Thyroid gland (tissue), 4 donors: ENCODE measurements around the gene MXI1.

Source experiments
- POLR2A ChIP-seq, 2 donors: fragments of 450-650 bp; IDR thresholded peaks; one replicate each; pipeline ENCODE4 v1.6.1; 2017; ENCODE audit warnings: antibody characterized with exemption in 2 of 2, mild to moderate bottlenecking in 2 of 2, moderate library complexity in 1 of 2
- TF ChIP-seq, protein P1 (sequence below), 6 experiments: fragments of 200-600 bp in 3 of 6; fragments of 450-650 bp in 3 of 6; sonication (generic) in 3 of 6; IDR thresholded peaks; one replicate each; pipeline ENCODE4 v1.5.1; 2016 to 2019; ENCODE audit warnings: antibody characterized with exemption in 6 of 6, mild to moderate bottlenecking in 2 of 6, inconsistent platforms in 1 of 6, moderate library complexity in 1 of 6

DNA sequence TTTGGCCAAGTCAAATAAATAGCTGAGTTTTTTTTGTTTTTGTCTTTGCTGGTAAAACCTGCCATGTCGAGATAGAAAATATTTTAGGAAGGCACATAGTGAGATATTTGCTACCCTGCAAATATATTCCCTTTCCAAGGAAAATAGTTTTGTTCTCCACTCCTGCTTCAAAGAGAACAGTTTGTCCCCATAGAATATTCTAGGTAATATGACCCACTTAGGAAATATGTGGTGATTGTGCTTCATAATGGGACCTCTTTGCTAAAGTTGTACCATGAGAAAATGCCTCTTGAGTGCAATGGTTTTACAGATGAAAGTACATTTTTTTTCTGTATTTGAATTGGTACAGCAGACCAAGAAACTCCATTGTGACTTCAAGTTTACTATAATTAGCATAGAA is 55.8 kb downstream of the MXI1 start:
- TF ChIP-seq, protein P1, sequence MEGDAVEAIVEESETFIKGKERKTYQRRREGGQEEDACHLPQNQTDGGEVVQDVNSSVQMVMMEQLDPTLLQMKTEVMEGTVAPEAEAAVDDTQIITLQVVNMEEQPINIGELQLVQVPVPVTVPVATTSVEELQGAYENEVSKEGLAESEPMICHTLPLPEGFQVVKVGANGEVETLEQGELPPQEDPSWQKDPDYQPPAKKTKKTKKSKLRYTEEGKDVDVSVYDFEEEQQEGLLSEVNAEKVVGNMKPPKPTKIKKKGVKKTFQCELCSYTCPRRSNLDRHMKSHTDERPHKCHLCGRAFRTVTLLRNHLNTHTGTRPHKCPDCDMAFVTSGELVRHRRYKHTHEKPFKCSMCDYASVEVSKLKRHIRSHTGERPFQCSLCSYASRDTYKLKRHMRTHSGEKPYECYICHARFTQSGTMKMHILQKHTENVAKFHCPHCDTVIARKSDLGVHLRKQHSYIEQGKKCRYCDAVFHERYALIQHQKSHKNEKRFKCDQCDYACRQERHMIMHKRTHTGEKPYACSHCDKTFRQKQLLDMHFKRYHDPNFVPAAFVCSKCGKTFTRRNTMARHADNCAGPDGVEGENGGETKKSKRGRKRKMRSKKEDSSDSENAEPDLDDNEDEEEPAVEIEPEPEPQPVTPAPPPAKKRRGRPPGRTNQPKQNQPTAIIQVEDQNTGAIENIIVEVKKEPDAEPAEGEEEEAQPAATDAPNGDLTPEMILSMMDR (IDR thresholded peaks at IDR 0.05) = no peak
- no peak for TF ChIP-seq POLR2A (IDR thresholded peaks at IDR 0.05)
